GM23338 (cell line): ENCODE results near the gene PTPRF. TPM values are rescaled to one million over a fixed set of nuclear protein-coding genes. Genes with fewer than 3 reads are reported as not detected.

Source experiments
- ATAC-seq: fragments of 200-7000 bp; cut with Tn5 transposase; 3 replicates; pipeline ENCODE4 v1.9.1; 2020
- DNase-seq: peaks from one replicate; pipeline ENCODE4 v3.0.0-alpha.2; 2015; ENCODE audit warnings: low spot score
- H2AFZ ChIP-seq: fragments of 200-600 bp; sonication (generic); 2 replicates; pipeline ENCODE4 v1.8.0; 2016; ENCODE audit warnings: antibody characterized with exemption, mild to moderate bottlenecking, moderate library complexity
- H3F3A ChIP-seq: fragments of 200-600 bp; sonication (generic); replicated peaks from 2 replicates; pipeline ENCODE4 v1.8.0; 2017; ENCODE audit warnings: antibody characterized with exemption, mixed run types, low read depth
- H3K27ac ChIP-seq: fragments of 200-600 bp; sonication (generic); 2 replicates; pipeline ENCODE4 v1.6.1; 2016; ENCODE audit warnings: low read depth
- H3K27me3 ChIP-seq: fragments of 200-600 bp; sonication (generic); 2 replicates; pipeline ENCODE4 v1.8.0; 2016; ENCODE audit warnings: mild to moderate bottlenecking, mixed run types, moderate library complexity; ENCODE audit not compliant: insufficient read depth
- H3K36me3 ChIP-seq: fragments of 200-600 bp; sonication (generic); 2 replicates; pipeline ENCODE4 v1.8.0; 2016; ENCODE audit warnings: mild to moderate bottlenecking; ENCODE audit not compliant: insufficient read depth
- H3K4me1 ChIP-seq: fragments of 200-600 bp; sonication (generic); 2 replicates; pipeline ENCODE4 v1.8.0; 2016; ENCODE audit warnings: mild to moderate bottlenecking, moderate library complexity; ENCODE audit not compliant: insufficient read depth
- H3K4me2 ChIP-seq: fragments of 200-600 bp; sonication (generic); 2 replicates; pipeline ENCODE4 v1.7.1; 2017; ENCODE audit warnings: mixed run types
- H3K4me3 ChIP-seq: fragments of 200-600 bp; sonication (generic); 2 replicates; pipeline ENCODE4 v1.6.1; 2016; ENCODE audit warnings: mixed run types
- H3K79me2 ChIP-seq: fragments of 200-600 bp; sonication (generic); replicated peaks from 2 replicates; pipeline ENCODE4 v1.8.0; 2017; ENCODE audit warnings: mild to moderate bottlenecking; ENCODE audit not compliant: insufficient read depth
- H3K9me2 ChIP-seq: fragments of 200-600 bp; sonication (generic); 2 replicates; pipeline ENCODE4 v1.8.0; 2017; ENCODE audit not compliant: insufficient read depth
- H4K20me1 ChIP-seq: fragments of 200-600 bp; sonication (generic); replicated peaks from 2 replicates; pipeline ENCODE4 v1.8.0; 2017; ENCODE audit warnings: mild to moderate bottlenecking; ENCODE audit not compliant: insufficient read depth
- H3K27ac Mint-ChIP-seq: 2 replicates; pipeline ENCODE4 v1.8.0; 2020; ENCODE audit warnings: inconsistent platforms, mild to moderate bottlenecking, moderate library complexity, mixed read lengths
- H3K27me3 Mint-ChIP-seq: 3 replicates; pipeline ENCODE4 v1.8.0; 2022; ENCODE audit warnings: low read depth, mild to moderate bottlenecking, moderate library complexity, mixed read lengths, inconsistent platforms; ENCODE audit not compliant: insufficient read depth, poor library complexity
- H3K36me3 Mint-ChIP-seq: 3 replicates; pipeline ENCODE4 v1.8.0; 2021; ENCODE audit warnings: low read depth, mild to moderate bottlenecking, inconsistent platforms, moderate library complexity, mixed read lengths
- H3K4me1 Mint-ChIP-seq: 3 replicates; pipeline ENCODE4 v1.8.0; 2020; ENCODE audit warnings: mild to moderate bottlenecking, inconsistent platforms, mixed read lengths
- H3K4me3 Mint-ChIP-seq: 3 replicates; pipeline ENCODE4 v1.8.0; 2021; ENCODE audit warnings: moderate library complexity, mild to moderate bottlenecking, inconsistent platforms, mixed read lengths
- H3K9me3 Mint-ChIP-seq: 3 replicates; pipeline ENCODE4 v1.8.0; 2020; ENCODE audit warnings: moderate library complexity, mild to moderate bottlenecking, inconsistent platforms, mixed read lengths
- CREB1 ChIP-seq: fragments of 250-450 bp; sonication (Bioruptor Pico); IDR thresholded peaks from 2 replicates; pipeline ENCODE4 v1.5.0; 2020; ENCODE audit warnings: low read depth, mild to moderate bottlenecking, moderate library complexity
- EZH2phosphoT487 ChIP-seq: fragments of 200-600 bp; sonication (generic); IDR thresholded peaks from one replicate; pipeline ENCODE4 v1.8.1; 2018; ENCODE audit warnings: antibody characterized with exemption; ENCODE audit not compliant: unreplicated experiment
- JUNB ChIP-seq: IDR thresholded peaks from one replicate; pipeline ENCODE4 v1.6.1; 2016; ENCODE audit warnings: antibody characterized with exemption; ENCODE audit not compliant: unreplicated experiment
- NANOG ChIP-seq: IDR thresholded peaks from 2 replicates; pipeline ENCODE4 v1.6.1; 2016; ENCODE audit warnings: antibody characterized with exemption, borderline replicate concordance
- POLR2AphosphoS5 ChIP-seq: IDR thresholded peaks from 2 replicates; pipeline ENCODE4 v1.6.1; 2016; ENCODE audit warnings: antibody characterized with exemption, low read depth
- REST ChIP-seq: IDR thresholded peaks from one replicate; pipeline ENCODE4 v1.6.1; 2018; ENCODE audit warnings: antibody characterized with exemption; ENCODE audit not compliant: unreplicated experiment
- STAT1 ChIP-seq: IDR thresholded peaks from one replicate; pipeline ENCODE4 v1.6.1; 2016; ENCODE audit warnings: antibody characterized with exemption; ENCODE audit not compliant: unreplicated experiment
- ZNF114 ChIP-seq: fragments of 250-450 bp; sonication (Bioruptor Pico); IDR thresholded peaks from 2 replicates; pipeline ENCODE4 v1.5.0; 2020; ENCODE audit warnings: mild to moderate bottlenecking, moderate library complexity
- ZNF331 ChIP-seq: fragments of 250-450 bp; sonication (Bioruptor Pico); IDR thresholded peaks from 2 replicates; pipeline ENCODE4 v1.5.0; 2020; ENCODE audit warnings: low read depth, mild to moderate bottlenecking, moderate library complexity
- ZNF462 ChIP-seq: fragments of 250-450 bp; sonication (Bioruptor Pico); IDR thresholded peaks from 2 replicates; pipeline ENCODE4 v1.5.0; 2020; ENCODE audit warnings: mild to moderate bottlenecking, moderate library complexity
- polyA plus RNA-seq: library from polyadenylated mRNA; unstranded; fragments of >200 nt; fragmentation: Nextera tagmentation; extraction: Ambion mirVana; gene quantifications from 2 replicates; pipeline ENCODE4 v1.2.1, GENCODE V29; 2016
- total RNA-seq: library from RNA; depleted of rRNA; stranded (reverse); fragments of >200 nt; shearing (Covaris generic); gene quantifications from 2 replicates; pipeline ENCODE4 v1.2.3, GENCODE V29; 2014
- TF ChIP-seq, protein P1 (sequence below): IDR thresholded peaks from 2 replicates; pipeline ENCODE4 v1.6.1; 2016; ENCODE audit warnings: antibody characterized with exemption
- TF ChIP-seq, protein P2 (sequence below), 2 experiments: fragments of 200-600 bp in 1 of 2; sonication (generic) in 1 of 2; conservative IDR thresholded peaks; 2 replicates each; pipeline versions ENCODE4 v1.5.1 to v1.6.1; 2016 to 2017; ENCODE audit warnings: antibody characterized with exemption in 2 of 2, low read depth in 2 of 2, mild to moderate bottlenecking in 2 of 2, moderate library complexity in 1 of 2

PTPRF gene
- total and polyA plus RNA-seq, 2 experiments from 2014 or later = 52.4 to 173 TPM

GRCh38 chr1:43557744-43558245, 27.1 kb downstream of the PTPRF start:
- Histone ChIP-seq H3K27me3 (no peaks in the 10 kb centered on the region), H3K36me3 (no peaks in the 10 kb centered on the region; the same call in 1 of the 2 replicates), H3F3A (0 out of 2 replicates have a peak, but pooled peaks cover 12% of the 10 kb centered on the region), H3K4me3 (peak overlapping the region; percentile 46), H3K27ac (peak overlapping the region; percentile 74; the same call in 1 of the 2 replicates), H4K20me1 (no peaks in the 10 kb centered on the region; the same call in 1 of the 2 replicates), H2AFZ (no peak overlapping the region), H3K4me2 (peak overlapping the region; percentile 75), H3K79me2 (peaks cover 42% of the 10 kb centered on the region), H3K4me1 (peaks cover 14% of the 10 kb centered on the region), H3K9me2 (no peaks in the 10 kb centered on the region)
- peaks cover 14% of the 10 kb centered on the region for H3K27me3 Mint-ChIP-seq
- no peaks in the 10 kb centered on the region for H3K9me3 Mint-ChIP-seq
- TF ChIP-seq, protein P1, sequence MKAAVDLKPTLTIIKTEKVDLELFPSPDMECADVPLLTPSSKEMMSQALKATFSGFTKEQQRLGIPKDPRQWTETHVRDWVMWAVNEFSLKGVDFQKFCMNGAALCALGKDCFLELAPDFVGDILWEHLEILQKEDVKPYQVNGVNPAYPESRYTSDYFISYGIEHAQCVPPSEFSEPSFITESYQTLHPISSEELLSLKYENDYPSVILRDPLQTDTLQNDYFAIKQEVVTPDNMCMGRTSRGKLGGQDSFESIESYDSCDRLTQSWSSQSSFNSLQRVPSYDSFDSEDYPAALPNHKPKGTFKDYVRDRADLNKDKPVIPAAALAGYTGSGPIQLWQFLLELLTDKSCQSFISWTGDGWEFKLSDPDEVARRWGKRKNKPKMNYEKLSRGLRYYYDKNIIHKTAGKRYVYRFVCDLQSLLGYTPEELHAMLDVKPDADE = no peak
- TF ChIP-seq EZH2phosphoT487 (no peak), ZNF331 (CRISPR knock-in tag) (no peak), POLR2AphosphoS5 (no peak), STAT1 (no peak), JUNB (no peak), ZNF462 (no peak), REST (no peak), NANOG (no peak), CREB1 (CRISPR knock-in tag) (no peak), ZNF114 (CRISPR knock-in tag) (no peak)
- TF ChIP-seq, protein P2, sequence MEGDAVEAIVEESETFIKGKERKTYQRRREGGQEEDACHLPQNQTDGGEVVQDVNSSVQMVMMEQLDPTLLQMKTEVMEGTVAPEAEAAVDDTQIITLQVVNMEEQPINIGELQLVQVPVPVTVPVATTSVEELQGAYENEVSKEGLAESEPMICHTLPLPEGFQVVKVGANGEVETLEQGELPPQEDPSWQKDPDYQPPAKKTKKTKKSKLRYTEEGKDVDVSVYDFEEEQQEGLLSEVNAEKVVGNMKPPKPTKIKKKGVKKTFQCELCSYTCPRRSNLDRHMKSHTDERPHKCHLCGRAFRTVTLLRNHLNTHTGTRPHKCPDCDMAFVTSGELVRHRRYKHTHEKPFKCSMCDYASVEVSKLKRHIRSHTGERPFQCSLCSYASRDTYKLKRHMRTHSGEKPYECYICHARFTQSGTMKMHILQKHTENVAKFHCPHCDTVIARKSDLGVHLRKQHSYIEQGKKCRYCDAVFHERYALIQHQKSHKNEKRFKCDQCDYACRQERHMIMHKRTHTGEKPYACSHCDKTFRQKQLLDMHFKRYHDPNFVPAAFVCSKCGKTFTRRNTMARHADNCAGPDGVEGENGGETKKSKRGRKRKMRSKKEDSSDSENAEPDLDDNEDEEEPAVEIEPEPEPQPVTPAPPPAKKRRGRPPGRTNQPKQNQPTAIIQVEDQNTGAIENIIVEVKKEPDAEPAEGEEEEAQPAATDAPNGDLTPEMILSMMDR (conservative IDR thresholded peaks at IDR 0.05; ENCODE audit: low read depth in 2 of 2) = no peak
- ATAC-seq (peak; percentile 55), DNase-seq (peak; percentile 53)
- H3K27ac Mint-ChIP-seq = no peak overlapping the region; the same call in 1 of the 2 replicates
- H3K36me3 Mint-ChIP-seq = peaks cover 40% of the 10 kb centered on the region
- H3K4me1 Mint-ChIP-seq = peaks cover 22% of the 10 kb centered on the region
- no peak overlapping the region; the same call in 2 of the 3 replicates for H3K4me3 Mint-ChIP-seq
